Smooth muscle cell (in vitro differentiated cells): ENCODE measurements around the gene UBE2J2. TPM values are rescaled to one million over a fixed set of nuclear protein-coding genes. Genes with fewer than 3 reads are reported as not detected.
A peak's percentile ranks its signal among the peaks of the same experiment; 100 is the strongest.

Experiments used
- DNase-seq: peaks from one replicate; lab custom pipeline; 2025; ENCODE audit not compliant: unreplicated experiment; lab: John Stamatoyannopoulos, UW
- H2AFZ ChIP-seq: fragments of 200-600 bp; sonication (generic); 2 replicates; pipeline ENCODE4 v1.6.0; 2016; ENCODE audit warnings: antibody characterized with exemption, low read depth, mild to moderate bottlenecking
- H3F3A ChIP-seq: fragments of 200-600 bp; sonication (generic); 2 replicates; pipeline ENCODE4 v1.6.0; 2017; ENCODE audit warnings: antibody characterized with exemption, low read depth
- H3K27ac ChIP-seq: fragments of 200-600 bp; sonication (generic); 2 replicates; pipeline ENCODE4 v1.5.1; 2016; ENCODE audit warnings: low read depth, mild to moderate bottlenecking
- H3K27me3 ChIP-seq: fragments of 200-600 bp; sonication (generic); 2 replicates; pipeline ENCODE4 v1.6.1; 2016; ENCODE audit warnings: low read depth, mild to moderate bottlenecking
- H3K36me3 ChIP-seq: fragments of 200-600 bp; sonication (generic); 2 replicates; pipeline ENCODE4 v1.5.1; 2016; ENCODE audit warnings: low read depth
- H3K4me1 ChIP-seq: fragments of 200-600 bp; sonication (generic); 2 replicates; pipeline ENCODE4 v1.5.1; 2016; ENCODE audit warnings: low read depth
- H3K4me2 ChIP-seq: fragments of 200-600 bp; sonication (generic); 2 replicates; pipeline ENCODE4 v1.6.0; 2016; ENCODE audit warnings: mild to moderate bottlenecking
- H3K4me3 ChIP-seq: fragments of 200-600 bp; sonication (generic); 2 replicates; pipeline ENCODE4 v1.5.1; 2016; ENCODE audit warnings: mild to moderate bottlenecking
- H3K79me2 ChIP-seq: fragments of 200-600 bp; sonication (generic); 2 replicates; pipeline ENCODE4 v1.6.0; 2016; ENCODE audit warnings: low read depth, mild to moderate bottlenecking
- H3K9ac ChIP-seq: fragments of 200-600 bp; sonication (generic); 2 replicates; pipeline ENCODE4 v1.6.0; 2016; ENCODE audit warnings: low read depth
- H3K9me3 ChIP-seq: fragments of 200-600 bp; sonication (generic); replicated peaks from 2 replicates; pipeline ENCODE4 v1.5.1; 2016; ENCODE audit warnings: low read depth
- H4K20me1 ChIP-seq: fragments of 200-600 bp; sonication (generic); 2 replicates; pipeline ENCODE4 v1.6.0; 2016; ENCODE audit warnings: low read depth
- WGBS: methylation state at CpG from one replicate; pipeline ENCODE4 v1.1.7; 2016; ENCODE audit warnings: low lambda C conversion rate; 5-methylcytosine and 5-hydroxymethylcytosine counted together
- polyA plus RNA-seq: library from polyadenylated mRNA; unstranded; fragments of >200 nt; fragmentation: Nextera tagmentation; extraction: Ambion mirVana; gene quantifications from 2 replicates; pipeline ENCODE4 v1.2.1, GENCODE V29; 2016
- total RNA-seq: library from RNA; depleted of rRNA; stranded (reverse); fragments of >200 nt; gene quantifications from 2 replicates; pipeline ENCODE4 v1.2.3, GENCODE V29; 2014
- TF ChIP-seq, protein P1 (sequence below): fragments of 200-600 bp; sonication (generic); IDR thresholded peaks from 2 replicates; pipeline ENCODE4 v1.5.1; 2017; ENCODE audit warnings: borderline replicate concordance, mild to moderate bottlenecking, antibody characterized with exemption; ENCODE audit not compliant: insufficient read depth, poor library complexity, severe bottlenecking

Gene UBE2J2
- total and polyA plus RNA-seq, 2 experiments from 2014 or later: 30.2 to 72.9 TPM

DNA sequence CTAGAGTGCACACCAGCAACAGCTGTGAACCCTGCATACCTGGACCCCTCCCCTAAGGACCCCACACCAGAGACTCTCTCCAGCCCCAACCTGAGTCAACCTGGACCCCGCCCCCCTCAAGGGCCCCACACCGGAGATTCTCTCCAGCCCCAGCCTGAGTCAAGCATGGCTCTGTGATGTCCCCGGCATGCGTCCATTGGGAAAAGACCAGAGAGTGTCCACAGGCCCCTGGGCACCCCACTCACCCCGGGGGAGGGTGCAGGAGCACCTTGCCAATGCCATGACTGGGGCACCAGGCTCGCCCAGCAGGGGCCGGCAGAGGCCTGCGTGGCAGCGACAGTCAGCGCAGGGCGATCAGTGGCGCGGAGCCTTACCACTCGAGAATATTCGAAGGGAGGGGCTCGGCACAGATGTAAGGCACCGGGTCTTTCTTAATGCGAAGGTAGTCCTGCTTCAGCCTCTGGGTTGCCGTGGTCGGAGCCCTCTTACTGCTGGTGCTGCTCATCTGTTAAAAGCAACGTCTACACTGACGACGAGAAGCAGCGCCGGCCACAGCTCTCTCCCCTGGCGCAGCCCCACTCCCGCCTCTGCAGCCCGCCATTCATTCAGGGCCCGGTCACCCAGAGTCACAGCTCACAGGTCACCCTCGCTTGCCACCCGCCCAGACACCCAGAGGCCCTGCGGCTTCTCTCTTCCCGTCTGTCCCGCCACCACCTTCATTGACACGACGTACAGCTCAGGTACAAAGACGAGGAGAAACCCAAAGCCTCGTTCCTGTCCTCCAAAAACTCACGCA is 6.0 kb downstream of the UBE2J2 start:
- Histone ChIP-seq H3F3A (peaks cover 8% of the 10 kb centered on the region), H3K9ac (no peak overlapping the region), H3K27ac (no peak overlapping the region), H3K9me3 (no peaks in the 10 kb centered on the region), H3K4me1 (peaks cover 11% of the 10 kb centered on the region), H3K27me3 (no peaks in the 10 kb centered on the region), H2AFZ (no peak overlapping the region), H4K20me1 (peaks cover 70% of the 10 kb centered on the region), H3K4me3 (no peak overlapping the region), H3K36me3 (no peaks in the 10 kb centered on the region), H3K79me2 (peaks cover 80% of the 10 kb centered on the region), H3K4me2 (no peak overlapping the region)
- TF ChIP-seq, protein P1, sequence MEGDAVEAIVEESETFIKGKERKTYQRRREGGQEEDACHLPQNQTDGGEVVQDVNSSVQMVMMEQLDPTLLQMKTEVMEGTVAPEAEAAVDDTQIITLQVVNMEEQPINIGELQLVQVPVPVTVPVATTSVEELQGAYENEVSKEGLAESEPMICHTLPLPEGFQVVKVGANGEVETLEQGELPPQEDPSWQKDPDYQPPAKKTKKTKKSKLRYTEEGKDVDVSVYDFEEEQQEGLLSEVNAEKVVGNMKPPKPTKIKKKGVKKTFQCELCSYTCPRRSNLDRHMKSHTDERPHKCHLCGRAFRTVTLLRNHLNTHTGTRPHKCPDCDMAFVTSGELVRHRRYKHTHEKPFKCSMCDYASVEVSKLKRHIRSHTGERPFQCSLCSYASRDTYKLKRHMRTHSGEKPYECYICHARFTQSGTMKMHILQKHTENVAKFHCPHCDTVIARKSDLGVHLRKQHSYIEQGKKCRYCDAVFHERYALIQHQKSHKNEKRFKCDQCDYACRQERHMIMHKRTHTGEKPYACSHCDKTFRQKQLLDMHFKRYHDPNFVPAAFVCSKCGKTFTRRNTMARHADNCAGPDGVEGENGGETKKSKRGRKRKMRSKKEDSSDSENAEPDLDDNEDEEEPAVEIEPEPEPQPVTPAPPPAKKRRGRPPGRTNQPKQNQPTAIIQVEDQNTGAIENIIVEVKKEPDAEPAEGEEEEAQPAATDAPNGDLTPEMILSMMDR: no peak
- no peak for DNase-seq
- WGBS: 98% methylated on average over 39 of the region's 39 CpGs

DNA sequence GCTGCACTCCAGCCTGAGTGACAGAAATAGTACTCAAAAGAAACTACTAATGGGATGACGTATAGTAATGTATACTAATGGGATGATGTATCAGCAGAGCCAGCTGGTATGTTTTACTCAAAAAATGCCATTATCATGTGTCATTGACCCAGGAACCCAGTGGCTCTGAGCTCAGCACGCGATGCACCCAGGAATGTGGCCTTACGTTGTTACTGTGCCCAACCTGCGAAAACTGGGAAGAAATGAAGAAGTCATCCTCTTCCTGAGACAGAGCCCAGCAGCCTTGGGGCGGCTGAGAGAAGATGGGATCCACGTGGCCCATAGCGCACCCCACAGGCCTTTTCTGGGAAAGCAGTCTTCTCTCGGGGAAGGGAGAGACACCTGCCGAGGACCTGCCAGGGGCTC is 8.8 kb downstream of the UBE2J2 start:
- 47% methylated on average over 10 of the region's 10 CpGs for WGBS
- no peak overlapping the region for H3K4me3 ChIP-seq
- H3K4me2 ChIP-seq: peak overlapping the region; percentile 52
- no peaks in the 10 kb centered on the region for H3K9me3 ChIP-seq
- H3K4me1 ChIP-seq: no peaks in the 10 kb centered on the region
- no peak overlapping the region for H2AFZ ChIP-seq
- H3K9ac ChIP-seq: peak overlapping the region; percentile 85
- peak overlapping the region; percentile 95 for H3K27ac ChIP-seq
- H3K27me3 ChIP-seq: no peaks in the 10 kb centered on the region
- H3F3A ChIP-seq: peaks cover 8% of the 10 kb centered on the region
- H3K36me3 ChIP-seq: no peaks in the 10 kb centered on the region
- TF ChIP-seq, protein P1: peak; percentile 25
- DNase-seq: peak; percentile 13
- peaks cover 67% of the 10 kb centered on the region for H4K20me1 ChIP-seq
- H3K79me2 ChIP-seq: peaks cover 63% of the 10 kb centered on the region

DNA sequence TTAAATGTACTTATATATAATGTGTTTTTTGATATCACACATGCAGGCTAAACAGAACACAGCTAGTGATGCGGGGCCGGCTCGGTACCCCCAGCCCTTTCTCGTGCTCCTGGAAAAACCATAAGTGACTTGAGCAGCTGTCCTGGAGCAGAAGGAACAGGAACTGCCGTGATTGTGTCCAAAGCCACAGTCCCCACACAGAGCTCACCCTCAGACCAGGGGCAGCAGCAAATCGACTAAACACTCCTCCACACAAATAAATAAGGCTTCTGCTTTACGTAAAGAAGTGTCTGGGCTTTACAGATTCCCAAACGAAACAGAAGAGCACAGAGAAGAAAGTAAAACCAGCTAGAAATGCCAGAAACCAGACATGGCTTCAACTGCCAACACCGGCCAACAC is 9.6 kb downstream of the UBE2J2 start:
- peak overlapping the region; percentile 27 for H3K4me2 ChIP-seq
- no peaks in the 10 kb centered on the region for H3K4me1 ChIP-seq
- 76% methylated on average over 9 of the region's 9 CpGs for WGBS
- peak overlapping the region; percentile 56 for H3K9ac ChIP-seq
- H3K27ac ChIP-seq: peak overlapping the region; percentile 95
- TF ChIP-seq, protein P1: no peak
- peaks cover 68% of the 10 kb centered on the region for H4K20me1 ChIP-seq
- no peak overlapping the region for H3K4me3 ChIP-seq
- peaks cover 56% of the 10 kb centered on the region for H3K79me2 ChIP-seq
- H3K36me3 ChIP-seq: no peaks in the 10 kb centered on the region
- H3F3A ChIP-seq: peaks cover 8% of the 10 kb centered on the region
- no peaks in the 10 kb centered on the region for H3K9me3 ChIP-seq
- H2AFZ ChIP-seq: no peak overlapping the region
- H3K27me3 ChIP-seq: no peaks in the 10 kb centered on the region
- DNase-seq: no peak

DNA sequence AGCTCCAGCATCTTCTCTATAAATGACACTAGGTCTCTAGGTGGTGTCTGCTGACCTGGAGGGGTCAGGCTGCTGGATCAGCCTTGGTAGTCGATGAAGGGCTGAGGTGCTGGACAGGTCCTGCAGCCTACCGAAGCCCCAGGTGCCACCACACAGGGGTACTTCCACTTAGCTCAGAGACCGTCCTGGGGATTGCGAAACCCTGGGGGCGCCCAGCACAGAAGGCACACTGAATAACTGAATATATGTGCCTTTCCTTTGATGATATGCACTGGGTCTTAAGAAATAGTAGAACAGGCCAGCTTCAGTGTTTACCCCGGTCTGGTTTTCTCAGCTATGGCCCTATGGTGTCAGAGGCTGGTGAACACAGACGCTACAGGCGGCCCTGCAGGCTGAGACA is 10.9 kb downstream of the UBE2J2 start:
- WGBS: 95% methylated on average over 8 of the region's 8 CpGs
- Histone ChIP-seq H3K27me3 (no peaks in the 10 kb centered on the region), H3K79me2 (peaks cover 46% of the 10 kb centered on the region), H3K4me3 (no peak overlapping the region), H3K4me1 (no peaks in the 10 kb centered on the region), H3K9ac (no peak overlapping the region), H3K27ac (peak overlapping the region; percentile 95), H3F3A (peaks cover 8% of the 10 kb centered on the region), H3K36me3 (no peaks in the 10 kb centered on the region), H3K9me3 (no peaks in the 10 kb centered on the region), H2AFZ (no peak overlapping the region), H4K20me1 (peaks cover 70% of the 10 kb centered on the region), H3K4me2 (no peak overlapping the region)
- TF ChIP-seq, protein P1: no peak
- no peak for DNase-seq
